Suprapubic skin (tissue), 4 donors: Measurements from ENCODE around the gene HACE1. TPM values are rescaled to one million over a fixed set of nuclear protein-coding genes. Genes with fewer than 3 reads are reported as not detected.

Experiments used
- DNase-seq, 2 donors: peaks; one replicate each; pipeline ENCODE4 v3.0.0-alpha.2; 2019; ENCODE audit warnings: low spot score in 2 of 2
- H3K27ac ChIP-seq: fragments of 200-600 bp; sonication (generic); one replicate; pipeline ENCODE4 v1.5.1; 2019
- H3K27me3 ChIP-seq: fragments of 200-600 bp; sonication (generic); one replicate; pipeline ENCODE4 v1.5.1; 2019
- H3K36me3 ChIP-seq: fragments of 200-600 bp; sonication (generic); one replicate; pipeline ENCODE4 v1.5.1; 2019
- H3K4me1 ChIP-seq: fragments of 200-600 bp; sonication (generic); one replicate; pipeline ENCODE4 v1.5.1; 2019
- H3K4me3 ChIP-seq: fragments of 200-600 bp; sonication (generic); one replicate; pipeline ENCODE4 v1.5.1; 2019; ENCODE audit warnings: mild to moderate bottlenecking
- H3K9me3 ChIP-seq: fragments of 200-600 bp; sonication (generic); one replicate; pipeline ENCODE4 v1.5.1; 2019
- CTCF ChIP-seq, 2 donors: fragments of 200-600 bp in 1 of 2; fragments of 450-650 bp in 1 of 2; sonication (generic) in 1 of 2; IDR thresholded peaks; one replicate each; pipeline ENCODE4 v1.5.1; 2016 to 2019; ENCODE audit warnings: antibody characterized with exemption in 2 of 2, mild to moderate bottlenecking in 1 of 2, moderate library complexity in 1 of 2
- EP300 ChIP-seq: sonication (generic); formaldehyde crosslinking; IDR thresholded peaks from one replicate; pipeline ENCODE4 v1.6.1; 2017; ENCODE audit warnings: antibody characterized with exemption
- POLR2A ChIP-seq, 2 donors: fragments of 450-650 bp; IDR thresholded peaks; one replicate each; pipeline ENCODE4 v1.6.1; 2017; ENCODE audit warnings: antibody characterized with exemption in 2 of 2, mild to moderate bottlenecking in 2 of 2, moderate library complexity in 2 of 2
- POLR2AphosphoS5 ChIP-seq, 3 donors: sonication (generic); formaldehyde crosslinking; IDR thresholded peaks; one replicate each; pipeline ENCODE4 v1.6.1; 2017; ENCODE audit warnings: antibody characterized with exemption in 3 of 3
- WGBS: methylation state at CpG from one replicate; pipeline ENCODE4 v1.1.5; 2018; 5-methylcytosine and 5-hydroxymethylcytosine counted together
- total RNA-seq, 4 donors: library from RNA; depleted of rRNA; stranded (reverse); fragments of >200 nt; gene quantifications; one replicate each; pipeline ENCODE4 v1.1.0, GENCODE V29; 2016

HACE1 gene
- total RNA-seq, 4 donors from 2014 or later, result 8.8 to 26.0 (median 13.2) TPM

GRCh38 chr6:104728448-104728847, 131.3 kb downstream of the HACE1 start:
- peaks cover 4% of the 10 kb centered on the region for H3K36me3 ChIP-seq
- H3K4me1 ChIP-seq, result no peaks in the 10 kb centered on the region
- DNase-seq, result no peak
- H3K27ac ChIP-seq, result no peak overlapping the region
- no peaks in the 10 kb centered on the region for H3K9me3 ChIP-seq
- no peaks in the 10 kb centered on the region for H3K27me3 ChIP-seq
- 70% methylated on average over 4 of the region's 4 CpGs for WGBS
- no peak for TF ChIP-seq CTCF (IDR thresholded peaks at IDR 0.05)
- no peak for TF ChIP-seq POLR2A (IDR thresholded peaks at IDR 0.05)
- no peak for TF ChIP-seq POLR2AphosphoS5 (IDR thresholded peaks at IDR 0.05)
- TF ChIP-seq EP300, result no peak
- H3K4me3 ChIP-seq, result no peak overlapping the region

GRCh38 chr6:104718672-104719071, 141.0 kb downstream of the HACE1 start:
- H3K4me3 ChIP-seq, result no peak overlapping the region
- no peak for DNase-seq
- H3K27ac ChIP-seq, result no peak overlapping the region
- H3K27me3 ChIP-seq, result no peaks in the 10 kb centered on the region
- WGBS, result 95% methylated on average over 1 of the region's 1 CpG
- no peaks in the 10 kb centered on the region for H3K36me3 ChIP-seq
- TF ChIP-seq POLR2A (IDR thresholded peaks at IDR 0.05), result no peak
- no peaks in the 10 kb centered on the region for H3K4me1 ChIP-seq
- H3K9me3 ChIP-seq, result no peaks in the 10 kb centered on the region

GRCh38 chr6:104716858-104717257, 142.9 kb downstream of the HACE1 start:
- no peaks in the 10 kb centered on the region for H3K36me3 ChIP-seq
- no peaks in the 10 kb centered on the region for H3K9me3 ChIP-seq
- H3K4me1 ChIP-seq, result no peaks in the 10 kb centered on the region
- WGBS, result 88% methylated on average over 4 of the region's 4 CpGs
- no peak for DNase-seq
- H3K4me3 ChIP-seq, result no peak overlapping the region
- no peaks in the 10 kb centered on the region for H3K27me3 ChIP-seq
- H3K27ac ChIP-seq, result no peak overlapping the region
- no peak for TF ChIP-seq EP300

- H3K27me3 ChIP-seq, result no peaks in the 10 kb centered on the region
- H3K36me3 ChIP-seq, result no peaks in the 10 kb centered on the region
- DNase-seq, result no peak
- TF ChIP-seq EP300 (no peak), POLR2A (IDR thresholded peaks at IDR 0.05) (no peak), POLR2AphosphoS5 (IDR thresholded peaks at IDR 0.05) (no peak), CTCF (IDR thresholded peaks at IDR 0.05) (no peak)
- H3K27ac ChIP-seq, result no peak overlapping the region
- H3K9me3 ChIP-seq, result no peaks in the 10 kb centered on the region
- 58% methylated on average over 3 of the region's 3 CpGs for WGBS
- H3K4me1 ChIP-seq, result no peaks in the 10 kb centered on the region
- H3K4me3 ChIP-seq, result no peak overlapping the region
Observed at GRCh38 chr6:104714796-104715195, 144.9 kb downstream of the HACE1 start.

GRCh38 chr6:104713982-104714381, 145.7 kb downstream of the HACE1 start:
- no peak for TF ChIP-seq EP300
- no peak for TF ChIP-seq CTCF (IDR thresholded peaks at IDR 0.05)
- TF ChIP-seq POLR2A (IDR thresholded peaks at IDR 0.05), result no peak
- no peak for TF ChIP-seq POLR2AphosphoS5 (IDR thresholded peaks at IDR 0.05)
- Histone ChIP-seq H3K4me3 (no peak overlapping the region), H3K9me3 (no peaks in the 10 kb centered on the region), H3K36me3 (no peaks in the 10 kb centered on the region), H3K27ac (no peak overlapping the region), H3K27me3 (no peaks in the 10 kb centered on the region), H3K4me1 (no peaks in the 10 kb centered on the region)
- 85% methylated on average over 2 of the region's 2 CpGs for WGBS
- DNase-seq, result no peak

- WGBS, result 66% methylated on average over 4 of the region's 4 CpGs
- H3K4me3 ChIP-seq, result no peak overlapping the region
- no peak for DNase-seq
Observed at GRCh38 chr6:104711371-104711770, 148.3 kb downstream of the HACE1 start.

More at GRCh38 chr6:104711371-104711770, 148.3 kb downstream of the HACE1 start:
- Histone ChIP-seq H3K27ac (no peak overlapping the region), H3K36me3 (no peaks in the 10 kb centered on the region), H3K9me3 (no peaks in the 10 kb centered on the region), H3K27me3 (no peaks in the 10 kb centered on the region), H3K4me1 (no peaks in the 10 kb centered on the region)
- TF ChIP-seq POLR2AphosphoS5 (IDR thresholded peaks at IDR 0.05), result no peak
- TF ChIP-seq CTCF (IDR thresholded peaks at IDR 0.05), result no peak
- no peak for TF ChIP-seq EP300
- no peak for TF ChIP-seq POLR2A (IDR thresholded peaks at IDR 0.05)
